Activated effector memory CD4-positive, alpha-beta T cell treated with Interleukin-2 at 50 U/mL for 16 hours (primary cell): ENCODE measurements around the gene TBC1D22A.
"Not testable (repeated sequence)": the region's sequence is repeated elsewhere in the genome, so short reads cannot be mapped to it uniquely, and the experiment has no call there.

ENCODE experiments used
- DNase-seq: peaks from one replicate; pipeline ENCODE4 v3.0.0-alpha.2; 2020

Gene TBC1D22A

DNA sequence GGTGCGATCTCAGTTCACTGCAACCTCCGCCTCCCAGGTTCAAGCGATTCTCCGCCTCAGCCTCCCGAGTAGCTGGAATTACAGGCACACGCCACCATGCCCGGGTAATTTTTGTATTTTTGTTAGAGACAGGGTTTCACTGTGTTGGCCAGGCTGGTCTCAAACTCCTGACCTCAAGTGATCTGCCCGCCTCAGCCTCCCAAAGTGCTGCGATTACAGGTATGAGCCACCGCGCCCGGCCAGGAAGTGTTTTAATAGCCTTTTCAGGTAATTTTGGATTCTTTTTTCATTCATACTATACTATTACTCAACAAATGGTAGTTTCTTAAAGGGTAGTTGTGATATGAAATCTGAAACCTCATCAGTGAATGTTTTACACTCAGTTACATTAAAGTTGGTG is 216.2 kb downstream of the TBC1D22A start:
- DNase-seq = not testable (repeated sequence)

DNA sequence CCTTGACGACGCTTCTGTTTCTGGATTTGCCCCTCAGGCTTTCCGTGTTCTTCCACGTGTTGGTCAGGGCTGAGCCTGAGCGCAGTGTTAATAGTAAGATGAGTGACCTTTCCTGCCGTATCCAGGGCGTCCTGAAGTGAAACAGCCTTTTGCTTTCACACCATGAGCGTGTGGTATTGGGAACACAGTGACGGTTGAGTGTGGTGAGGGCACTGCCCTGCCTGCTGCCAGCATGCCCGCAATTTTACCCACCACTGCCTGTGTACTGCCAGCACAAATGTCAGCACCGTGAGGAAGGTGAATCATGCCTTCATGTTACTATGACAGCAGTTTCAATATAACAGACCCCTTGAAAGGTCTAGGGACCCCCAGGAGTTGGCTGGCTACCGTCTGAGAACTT is 217.1 kb downstream of the TBC1D22A start:
- no peak for DNase-seq

DNA sequence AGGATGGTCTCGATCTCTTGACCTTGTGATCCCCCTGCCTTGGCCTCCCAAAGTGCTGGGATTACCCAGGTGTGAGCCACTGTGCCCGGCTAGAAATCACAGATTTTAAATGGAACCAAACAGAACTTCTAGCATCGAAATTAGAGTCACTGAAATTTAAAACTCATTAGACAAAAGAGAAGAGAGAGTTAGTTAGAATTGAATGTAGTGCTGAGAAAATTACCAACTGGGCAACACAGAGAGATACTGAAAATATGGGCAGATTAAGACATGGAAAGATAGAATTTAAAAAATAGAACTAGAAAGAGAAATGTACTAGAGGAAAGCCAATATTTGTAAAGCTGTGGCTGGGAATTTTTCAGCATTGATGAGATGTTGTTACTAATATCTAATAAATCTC is 217.9 kb downstream of the TBC1D22A start:
- DNase-seq = no peak

DNA sequence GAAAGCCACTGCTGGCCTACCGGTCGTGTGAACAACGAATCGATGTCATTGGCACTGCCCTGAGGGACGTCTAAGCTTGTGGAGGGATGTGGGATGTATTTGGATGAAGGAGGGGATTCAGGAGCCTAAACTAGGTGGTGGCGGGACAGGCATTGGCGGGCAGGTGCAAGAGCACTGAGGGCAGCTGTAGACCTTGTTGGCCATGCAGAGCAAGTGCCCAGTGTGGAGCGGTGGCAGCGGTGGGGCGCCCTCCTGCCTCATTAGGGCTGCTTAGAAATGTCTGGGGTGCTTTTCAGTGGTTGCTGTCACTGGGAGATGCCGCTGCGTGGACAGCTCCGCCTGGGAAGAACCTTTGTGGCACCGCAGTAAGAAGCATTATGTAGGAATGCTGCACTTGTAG is 220.2 kb downstream of the TBC1D22A start:
- DNase-seq = no peak

DNA sequence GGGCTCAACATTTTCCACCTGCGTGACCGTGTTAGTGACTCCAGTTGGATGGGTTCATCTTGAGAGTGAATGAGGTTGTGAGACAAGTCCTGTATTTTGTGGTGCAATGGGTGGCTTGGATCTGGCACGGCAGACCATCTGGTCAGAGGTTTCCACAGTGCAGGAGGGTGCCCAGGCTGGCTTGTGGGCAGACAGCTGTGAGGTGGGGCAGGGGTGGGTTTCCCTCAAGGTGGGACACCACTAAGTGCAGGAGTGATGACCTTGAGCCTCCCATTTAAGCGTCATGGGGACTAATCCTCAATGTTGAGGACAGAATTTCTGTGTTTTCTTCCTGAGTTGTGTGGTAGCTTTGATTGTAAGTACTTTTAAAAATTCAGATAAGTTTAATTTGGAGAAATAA is 220.6 kb downstream of the TBC1D22A start:
- DNase-seq = no peak

DNA sequence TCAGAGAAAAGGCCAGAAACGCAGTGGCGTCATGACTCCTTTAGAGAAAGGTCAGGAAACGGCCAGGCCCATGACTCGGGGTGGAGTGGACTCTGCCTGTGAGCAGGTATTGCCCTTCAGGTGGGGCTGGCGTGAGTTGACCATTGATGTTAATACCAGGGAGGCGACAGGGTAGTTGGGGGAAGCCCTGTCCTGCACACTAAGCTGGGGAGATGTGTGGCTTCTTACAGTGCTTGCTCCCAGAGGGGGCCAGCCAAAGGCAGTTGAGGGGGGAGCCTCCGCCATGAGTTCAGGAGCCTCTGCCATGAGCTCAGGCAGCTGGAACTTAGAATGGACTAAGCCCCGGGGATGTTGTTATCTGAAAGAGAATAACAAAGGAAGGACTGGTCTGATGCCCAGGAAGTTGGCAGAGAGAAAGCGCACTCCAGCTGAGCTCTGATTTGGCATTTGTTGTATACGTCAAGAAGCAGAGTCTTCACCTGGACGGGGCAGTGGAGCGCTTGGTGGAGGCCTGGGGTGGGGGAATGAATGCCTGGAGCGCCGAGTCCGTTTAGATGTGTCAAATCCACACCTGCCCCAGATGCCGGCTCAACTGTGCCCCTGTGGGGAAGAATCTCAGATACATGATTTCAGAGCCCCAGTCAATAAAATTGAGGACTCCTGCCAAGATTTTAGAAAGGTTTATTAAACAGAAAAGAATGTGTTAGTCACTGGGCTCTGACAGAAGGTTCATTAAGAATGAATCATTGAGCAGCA is 222.5 kb downstream of the TBC1D22A start:
- no peak for DNase-seq

DNA sequence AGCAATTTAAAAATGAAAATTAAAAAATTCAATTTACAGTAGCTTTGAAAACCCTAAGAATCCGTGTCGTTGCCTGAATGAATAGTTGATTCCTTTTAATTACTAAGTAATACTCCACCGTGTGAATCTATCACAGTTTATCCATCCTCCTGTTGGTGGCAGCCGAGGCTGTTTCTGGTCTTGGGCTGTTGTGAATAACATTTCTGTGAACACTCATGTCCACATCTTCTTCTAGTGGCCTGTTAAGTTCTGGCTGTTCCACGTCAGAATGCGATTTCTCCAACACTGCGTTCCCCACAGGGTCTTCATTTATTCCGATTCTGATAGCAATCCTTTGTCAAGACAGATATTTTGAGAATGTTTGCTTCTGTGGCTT is 223.0 kb downstream of the TBC1D22A start:
- DNase-seq = no peak

DNA sequence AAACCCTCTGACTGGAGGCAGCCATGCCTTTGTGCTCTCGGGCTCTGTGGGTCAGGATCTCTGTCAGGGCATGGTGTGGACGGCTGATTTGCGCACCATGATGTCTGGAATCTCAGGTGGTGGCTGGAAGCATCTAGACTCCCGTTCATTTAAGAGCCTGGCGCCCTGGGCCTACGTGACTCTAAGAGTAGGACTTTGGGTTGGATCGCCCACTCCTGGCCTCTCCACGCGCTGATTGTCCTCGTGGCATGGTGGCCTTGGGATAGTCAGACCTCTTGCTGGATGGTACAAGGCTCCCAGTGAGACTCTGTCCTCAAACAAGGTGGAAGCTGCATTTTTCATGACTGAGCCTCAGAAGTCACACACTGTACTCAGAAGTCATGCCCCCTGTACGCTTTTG is 224.3 kb downstream of the TBC1D22A start:
- DNase-seq = no peak

DNA sequence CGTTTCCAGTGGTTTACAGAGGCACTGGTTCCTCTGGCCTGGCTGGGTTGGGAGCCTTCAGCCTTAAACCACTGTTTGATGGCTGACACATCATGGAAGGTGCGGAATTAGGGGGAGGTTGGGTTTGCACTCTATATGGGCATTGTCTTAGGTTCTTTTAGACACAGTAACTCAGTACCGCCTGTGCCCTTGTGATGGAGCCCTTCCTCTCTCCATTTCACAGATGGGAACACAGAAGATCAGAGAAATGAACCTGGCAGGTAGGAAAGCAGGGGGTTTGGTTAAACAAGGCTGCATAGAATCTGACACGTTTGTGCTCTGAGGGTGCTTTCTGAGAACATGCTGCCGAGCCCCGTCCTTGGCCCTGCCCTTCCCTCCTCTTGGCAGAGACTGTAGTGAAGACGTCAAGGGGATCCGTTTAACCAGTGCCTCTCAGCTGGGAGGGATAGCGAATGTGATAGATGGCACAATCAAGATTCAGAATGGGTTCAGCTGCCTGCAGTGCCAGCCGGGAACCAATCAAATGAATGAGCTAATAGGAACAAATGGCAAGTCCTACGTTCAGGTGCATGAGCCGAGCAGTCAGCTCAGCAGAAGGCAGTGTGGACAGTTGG is 228.6 kb downstream of the TBC1D22A start:
- DNase-seq = no peak

DNA sequence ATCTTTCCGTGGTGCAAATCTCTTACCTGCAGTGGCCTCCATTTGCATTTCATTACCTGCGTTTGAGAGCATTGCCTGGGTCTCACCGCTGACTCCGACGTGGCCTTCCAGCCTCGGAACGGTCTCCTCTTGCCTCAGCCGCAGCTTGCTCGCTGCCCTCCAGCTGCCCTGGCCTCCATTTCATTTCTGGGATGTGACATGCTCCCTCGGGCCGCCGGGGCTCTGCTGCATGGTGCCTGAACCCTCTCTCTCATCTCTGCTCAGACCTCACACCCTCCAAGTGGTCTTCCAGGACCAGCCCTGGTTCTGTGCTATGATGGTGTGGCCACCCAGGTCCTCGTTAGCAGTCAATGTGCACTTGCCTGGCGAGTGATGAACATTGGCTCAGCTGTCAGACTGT is 229.2 kb downstream of the TBC1D22A start:
- no peak for DNase-seq

DNA sequence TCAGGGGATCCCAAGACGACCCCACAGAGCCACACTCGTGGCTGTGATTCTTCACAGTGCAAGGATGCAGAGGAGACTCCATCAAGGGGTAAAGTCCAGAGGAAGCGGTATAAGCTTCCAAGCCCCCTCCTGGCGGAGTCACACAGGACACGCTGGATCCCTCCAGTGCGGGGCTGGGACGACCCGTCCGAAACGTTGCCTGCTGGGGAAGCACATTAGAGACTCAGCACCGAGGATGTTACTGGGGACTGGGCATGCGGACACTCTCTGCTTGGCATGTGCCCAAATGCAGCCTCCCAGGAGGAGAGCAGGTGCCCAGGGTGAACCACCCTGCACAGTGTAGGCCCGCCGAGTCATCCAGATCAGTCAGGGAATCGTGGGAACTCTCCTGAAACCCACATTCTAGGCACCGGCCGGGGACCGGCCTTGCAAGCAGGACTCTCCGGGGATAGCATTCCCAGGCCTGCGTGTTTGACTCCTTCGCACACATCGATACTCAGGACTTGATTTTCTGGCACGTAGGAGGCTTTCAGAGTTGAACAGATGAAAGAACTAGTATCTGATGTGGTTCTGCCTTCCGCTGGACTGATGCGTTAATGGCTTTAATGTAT is 229.8 kb downstream of the TBC1D22A start:
- no peak for DNase-seq

DNA sequence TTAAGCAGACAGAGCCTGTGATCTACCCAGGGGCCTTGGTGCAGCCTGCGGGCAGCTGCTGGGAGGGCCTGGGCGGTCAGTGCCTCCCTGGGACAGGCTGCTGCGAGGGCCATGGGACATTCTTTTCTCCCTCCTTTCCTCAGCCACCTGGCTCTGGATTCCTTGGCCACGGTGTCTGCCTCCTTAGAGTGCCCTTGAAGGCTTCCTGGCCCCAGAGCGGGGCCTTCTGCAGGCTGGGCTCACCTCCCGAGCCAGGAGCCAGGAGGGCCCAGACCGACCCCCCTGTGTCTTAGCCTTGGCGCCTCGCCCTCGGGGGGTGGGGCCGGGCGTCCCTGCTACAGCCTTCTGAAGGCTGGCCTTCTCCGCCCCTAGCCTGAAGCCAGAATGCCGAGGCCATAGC is 231.2 kb downstream of the TBC1D22A start:
- DNase-seq = no peak

DNA sequence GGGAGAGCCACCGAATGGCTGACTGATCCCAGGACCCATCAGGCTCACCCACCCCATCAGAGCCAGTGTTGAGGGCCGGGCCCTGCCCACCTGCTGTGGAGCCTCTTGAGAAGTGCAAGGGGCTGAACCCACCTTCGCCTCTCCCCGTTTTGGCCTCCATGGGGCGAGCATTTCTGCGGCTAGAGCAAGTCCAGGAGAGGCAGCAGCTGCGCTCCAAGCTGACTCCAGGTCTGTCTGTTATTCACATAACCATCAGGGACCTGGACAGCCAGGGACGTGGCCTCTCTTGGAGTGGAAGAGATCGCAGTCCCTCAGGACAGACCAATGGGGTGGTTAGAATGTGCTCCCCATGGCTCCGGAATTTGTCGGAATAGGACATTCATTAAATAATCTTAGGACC is 231.8 kb downstream of the TBC1D22A start:
- no peak for DNase-seq

DNA sequence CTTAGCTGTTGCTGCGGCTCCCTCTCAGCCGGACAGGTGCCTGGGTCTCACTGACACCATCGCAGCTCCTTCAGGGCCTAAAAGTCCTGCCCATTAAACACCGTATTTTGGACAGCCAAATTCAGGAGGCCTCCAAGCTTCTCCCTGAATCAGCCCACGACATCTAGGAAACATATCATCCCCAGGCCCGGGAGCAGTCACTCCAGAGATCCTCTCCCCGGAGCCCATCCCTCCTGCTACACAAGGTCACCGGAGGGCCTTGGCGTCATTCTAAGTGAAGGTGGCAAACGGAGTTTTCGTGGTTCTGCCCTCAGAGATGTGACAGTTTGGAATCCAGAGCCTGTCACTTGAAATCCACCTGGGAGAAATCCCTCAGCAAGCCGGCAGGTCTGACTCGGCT is 232.5 kb downstream of the TBC1D22A start:
- no peak for DNase-seq

DNA sequence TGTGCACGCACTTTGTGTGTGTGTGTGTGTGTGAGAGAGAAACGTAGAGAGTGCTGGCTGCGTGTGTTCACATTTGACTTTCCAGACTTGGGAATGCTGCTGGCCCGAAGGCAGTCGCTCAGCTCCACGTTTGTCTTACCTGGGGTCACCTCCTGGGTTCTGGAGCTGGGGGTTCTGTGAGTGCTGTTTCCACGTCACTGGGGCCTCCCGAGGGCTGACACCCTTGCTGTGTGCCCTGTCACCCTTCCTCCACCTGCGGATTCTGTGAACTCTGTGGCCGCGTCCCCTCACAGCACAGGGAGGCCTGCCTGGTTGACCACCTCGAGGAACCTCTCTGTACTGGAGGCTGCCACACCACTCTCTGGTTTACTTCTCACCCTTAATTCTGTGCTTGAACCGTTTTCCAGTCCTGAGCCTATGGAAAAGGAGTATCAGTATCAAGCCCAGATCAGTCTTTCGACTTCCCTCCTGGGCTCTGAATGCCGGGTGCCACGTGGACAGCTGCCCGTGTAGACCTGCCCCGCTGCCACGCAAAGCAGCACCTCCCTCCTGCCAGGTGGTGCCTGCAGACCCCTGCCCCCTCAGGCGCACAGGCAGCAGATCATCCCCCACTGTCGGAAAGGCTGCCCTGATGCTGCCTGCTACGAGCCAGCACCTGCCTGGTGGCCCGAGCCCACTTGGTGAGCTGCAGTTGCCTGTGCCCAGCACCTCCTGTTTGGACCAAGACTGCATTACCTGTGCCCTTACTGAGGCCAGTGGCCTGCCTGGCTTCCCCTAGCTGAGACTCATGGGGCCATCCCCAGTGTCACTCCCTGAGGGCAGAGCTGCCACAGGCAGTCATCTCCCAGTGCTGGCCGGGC is 233.3 kb downstream of the TBC1D22A start:
- DNase-seq = no peak

DNA sequence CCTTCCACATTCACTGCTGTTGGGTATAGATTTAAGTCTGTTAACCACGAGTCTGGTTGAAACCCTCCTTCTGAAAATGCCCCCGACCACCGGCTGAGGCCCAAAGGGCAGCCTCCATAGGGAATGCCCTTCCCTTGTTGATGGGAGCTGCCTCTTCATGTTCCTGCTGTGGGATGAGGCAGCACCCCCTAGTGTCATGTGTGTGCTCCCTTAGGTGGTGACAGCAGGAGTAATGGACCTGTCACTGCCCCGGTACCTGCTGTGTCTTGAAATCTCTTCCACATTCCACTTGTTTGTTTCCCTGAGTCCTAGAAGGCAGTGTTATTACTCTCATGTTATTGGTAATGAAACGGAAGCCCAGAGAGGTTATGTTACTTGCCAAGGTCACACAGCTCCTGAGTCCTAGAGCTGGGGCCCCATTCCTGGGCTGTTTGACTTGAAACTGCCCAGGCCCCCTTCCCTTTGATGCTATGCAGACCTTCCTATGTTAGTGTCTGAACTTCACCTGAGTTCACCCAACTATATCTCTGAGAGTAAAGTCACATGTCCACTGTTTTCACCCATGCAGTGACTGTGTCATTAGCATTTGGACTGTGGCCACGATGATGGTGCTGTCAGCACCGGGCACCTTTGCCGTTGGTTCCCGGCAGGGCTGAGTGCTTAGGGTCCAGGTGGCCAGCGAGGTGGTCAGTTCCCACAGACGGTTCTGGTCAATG is 234.3 kb downstream of the TBC1D22A start:
- DNase-seq = no peak

DNA sequence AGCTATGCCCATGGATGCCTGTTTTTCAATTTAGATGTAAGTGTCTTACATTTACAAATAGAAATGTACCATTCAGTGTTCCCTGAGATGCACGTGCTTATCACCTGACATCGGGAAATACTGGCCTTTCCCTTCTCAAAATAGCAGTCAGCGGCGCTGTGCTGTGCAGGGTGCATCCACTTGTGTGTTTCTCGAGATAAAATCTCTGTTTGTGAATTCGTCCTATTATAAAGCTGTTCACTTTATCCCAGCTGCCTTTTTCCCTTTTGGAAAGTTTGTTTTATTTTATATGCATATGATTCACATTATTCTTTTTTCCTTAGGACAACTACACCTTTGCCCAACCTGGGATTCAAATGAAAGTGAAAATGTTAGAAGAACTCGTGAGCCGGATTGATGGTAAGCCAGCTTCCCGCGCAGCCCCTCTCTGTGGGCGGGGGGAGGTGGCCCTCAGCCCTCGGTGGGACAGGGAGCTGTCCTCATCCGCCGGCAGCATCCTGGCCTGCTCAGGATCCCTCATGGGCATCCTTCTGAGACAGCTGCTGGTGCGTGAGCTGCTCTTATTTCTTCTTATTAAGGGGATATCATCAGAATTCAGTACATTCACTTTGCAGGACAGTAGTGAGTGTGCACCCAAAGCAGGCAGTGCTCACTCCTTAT is 235.0 kb downstream of the TBC1D22A start:
- no peak for DNase-seq

DNA sequence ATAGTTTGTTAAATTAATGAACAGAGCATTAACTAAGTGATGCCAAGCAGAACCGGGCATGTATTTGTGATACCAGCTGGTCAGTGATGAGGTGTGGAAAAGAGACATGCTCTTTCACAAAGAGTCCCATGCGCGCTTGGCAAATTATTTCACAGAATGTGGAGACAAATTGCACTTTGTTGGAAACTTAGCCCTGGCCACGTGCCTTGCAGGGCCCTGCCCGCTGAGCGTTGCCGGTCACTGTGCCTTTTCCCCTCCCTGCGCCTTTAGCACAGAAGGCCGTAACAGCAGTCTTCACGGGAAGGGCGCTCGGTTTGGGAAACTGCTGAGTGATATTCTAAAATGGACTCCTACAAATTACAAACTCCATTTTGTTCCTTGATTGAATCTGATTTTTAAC is 235.9 kb downstream of the TBC1D22A start:
- no peak for DNase-seq

DNA sequence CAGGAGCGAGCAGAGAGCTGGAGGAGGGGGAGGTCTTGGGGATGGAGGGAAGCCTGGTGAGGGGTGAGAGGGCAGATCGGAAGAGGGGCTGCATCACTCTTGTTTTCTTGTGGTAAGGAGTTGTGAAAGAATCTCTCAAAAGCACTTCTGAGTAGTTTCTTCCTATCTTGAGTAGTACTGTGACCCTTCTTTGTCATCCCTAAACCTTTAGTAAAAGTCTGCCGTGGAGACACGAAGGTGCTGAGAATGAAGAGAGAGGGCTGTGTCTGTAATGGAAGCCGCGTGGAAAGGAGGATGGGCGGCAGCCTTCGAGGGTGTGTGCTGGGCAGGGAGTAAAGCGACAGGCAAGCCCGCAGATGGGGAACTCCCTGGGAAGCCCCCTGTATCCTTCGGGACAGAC is 237.8 kb downstream of the TBC1D22A start:
- no peak for DNase-seq

DNA sequence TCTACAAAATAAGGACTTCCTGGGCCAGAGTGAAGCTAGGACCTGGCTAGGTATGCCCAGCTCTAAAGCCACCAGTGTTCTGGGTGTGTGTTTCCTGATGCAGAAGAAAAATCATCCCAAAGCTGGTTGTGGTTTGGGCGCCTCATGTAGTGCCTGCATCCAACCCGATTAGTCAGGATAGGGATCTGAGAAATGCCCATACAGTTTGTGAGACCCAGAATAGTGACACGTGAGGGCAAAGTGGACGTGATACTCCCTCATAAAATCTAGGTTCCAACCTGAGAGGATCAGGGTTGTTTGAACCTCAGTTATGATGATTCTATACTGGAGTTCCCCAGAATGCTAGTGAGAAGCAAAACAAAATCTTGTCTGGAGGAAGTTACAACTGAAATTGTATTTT is 238.4 kb downstream of the TBC1D22A start:
- DNase-seq = no peak

DNA sequence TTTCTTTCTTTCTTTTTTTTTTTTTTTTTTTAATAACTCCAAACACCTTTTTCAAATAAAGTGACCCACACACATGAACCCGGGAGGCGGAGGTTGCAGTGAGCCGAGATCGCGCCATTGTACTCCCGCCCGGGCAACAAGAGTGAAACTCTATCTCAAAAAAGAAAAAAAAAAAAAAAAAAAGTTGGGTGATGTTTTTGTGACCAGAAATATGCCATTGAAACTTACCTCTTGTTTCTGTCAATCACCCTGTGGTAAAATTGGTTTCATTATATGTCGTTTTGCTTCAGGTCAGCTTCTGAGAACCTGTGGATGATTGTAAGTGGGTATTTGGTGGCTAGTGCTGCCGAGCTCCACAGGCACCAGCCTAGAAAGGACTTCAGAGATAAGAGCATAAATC is 238.8 kb downstream of the TBC1D22A start:
- no peak for DNase-seq

DNA sequence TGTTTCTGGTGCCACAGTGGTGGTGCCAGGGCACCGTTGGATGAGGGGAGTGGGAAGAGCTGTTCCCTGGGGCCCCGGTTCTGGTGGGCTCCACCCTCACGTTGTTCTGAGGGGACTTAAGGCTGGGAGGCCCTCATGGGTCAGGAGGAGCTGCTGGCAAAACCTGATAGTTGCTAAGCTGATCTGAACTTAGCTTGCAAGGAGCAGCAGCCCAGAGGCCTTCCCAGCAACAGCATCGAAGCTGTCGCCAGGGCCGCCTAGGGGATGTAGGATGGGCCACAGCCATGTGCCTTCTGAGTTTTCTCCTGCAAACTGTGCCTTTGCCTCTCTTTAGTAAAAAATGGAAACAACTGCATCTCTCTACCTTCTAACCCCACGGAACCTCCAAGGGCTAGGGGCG is 240.2 kb downstream of the TBC1D22A start:
- no peak for DNase-seq
